Measurements from ENCODE around the gene MEF2D.

- TF ChIP-seq CTCF (IDR thresholded peaks at IDR 0.05) = no peak
- TF ChIP-seq POLR2A (IDR thresholded peaks at IDR 0.05) = no peak
Measured at GRCh38 chr1:156471496-156472490, 28.8 kb downstream of the MEF2D start.

Data from testis (tissue), 2 donors.